ENCODE results near the gene SLK. TPM values are rescaled to one million over a fixed set of nuclear protein-coding genes. Genes with fewer than 3 reads are reported as not detected.

Gene SLK
- total and polyA plus RNA-seq, 2 donors (not counting 3 experiments of a cell fraction or from before 2014, with no cell fraction given), result 4.5 to 36.0 TPM

DNA sequence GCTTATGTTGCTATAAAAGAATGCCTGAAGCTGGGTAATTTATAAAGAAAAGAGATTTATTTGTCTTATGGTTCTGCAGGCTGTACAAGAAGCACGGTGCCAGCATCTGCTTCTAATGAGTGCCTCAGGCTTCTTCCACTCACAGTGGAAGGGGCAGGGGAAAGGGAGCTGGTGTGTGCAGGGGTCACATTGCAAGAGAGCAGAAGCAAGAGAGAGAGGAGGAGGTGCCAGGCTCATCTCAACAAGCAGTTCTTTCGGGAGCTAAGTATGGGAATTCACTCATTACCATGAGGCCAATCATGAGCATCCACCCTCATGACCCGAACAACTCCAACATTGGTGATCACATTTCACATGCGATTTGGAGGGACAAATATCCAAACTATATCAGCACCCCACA, 17.2 kb upstream of the SLK start:
- H3K9ac ChIP-seq (replicated peaks; ENCODE audit: extremely low read depth, insufficient read depth, low read length), result no peak overlapping the region
- no peak overlapping the region for H3K4me3 ChIP-seq (replicated peaks in 1 of 3; ENCODE audit: insufficient read depth in 1 of 3, low read depth in 1 of 3, low read length in 3 of 3)
- no peak overlapping the region for H2AFZ ChIP-seq (ENCODE audit: low read depth, low read length)
- no peak overlapping the region for H3K27ac ChIP-seq (ENCODE audit: insufficient read depth, low read depth, low read length)
- CTCF ChIA-PET, result interaction anchor here (0.8 to 1.4 kb wide), 2 partner anchors 10 to 41 kb away, joined by 3 read pairs; no protein-coding TSS in a partner anchor
- no peaks in the 10 kb centered on the region for H3K79me2 ChIP-seq (ENCODE audit: control insufficient read depth, insufficient read depth, low read length)
- no peaks in the 10 kb centered on the region for H3K9me1 ChIP-seq (replicated peaks; ENCODE audit: control insufficient read depth, extremely low read depth, insufficient read depth, low read length)
- H3K4me1 ChIP-seq (ENCODE audit: control insufficient read depth, extremely low read depth, insufficient read depth, low read length), result no peaks in the 10 kb centered on the region
- FAIRE-seq (no peak), DNase-seq (ENCODE audit: low read depth, low spot score) (no peak)
- POLR2A ChIA-PET, result no interaction called here
- no TSS peak for BruUV-seq (replicated peaks)
- dilution Hi-C loops (cut with MboI; ENCODE audit: extremely low pct_ligation_motif_present, low sequenced_read_pairs), result no loop called here
- no peaks in the 10 kb centered on the region for H3K36me3 ChIP-seq (ENCODE audit: control insufficient read depth in 2 of 2, extremely low read depth in 1 of 2, insufficient read depth in 2 of 2, low read length in 2 of 2)
- no peak for TF ChIP-seq MYC (IDR thresholded peaks at IDR 0.05; ENCODE audit: low read depth, low read length)
- TF ChIP-seq GATA2 (IDR thresholded peaks at IDR 0.05; ENCODE audit: insufficient read depth, insufficient read length, low read depth, low read length), result no peak
- no peak for TF ChIP-seq POLR2AphosphoS5 (IDR thresholded peaks at IDR 0.05; ENCODE audit: insufficient read depth, low read depth, low read length)
- no peak for TF ChIP-seq FOS (IDR thresholded peaks at IDR 0.05; ENCODE audit: borderline replicate concordance, insufficient read depth, low read length)
- TF ChIP-seq, protein P1, sequence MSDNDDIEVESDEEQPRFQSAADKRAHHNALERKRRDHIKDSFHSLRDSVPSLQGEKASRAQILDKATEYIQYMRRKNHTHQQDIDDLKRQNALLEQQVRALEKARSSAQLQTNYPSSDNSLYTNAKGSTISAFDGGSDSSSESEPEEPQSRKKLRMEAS (IDR thresholded peaks at IDR 0.05; ENCODE audit: insufficient read depth, insufficient read length), result no peak
- TF ChIP-seq EZH2 (IDR thresholded peaks at IDR 0.05; ENCODE audit: borderline replicate concordance, low read depth, low read length, severe bottlenecking), result no peak
- TF ChIP-seq POLR2A (IDR thresholded peaks at IDR 0.05; ENCODE audit: low read depth, low read length), result no peak
- no peak for TF ChIP-seq JUN (IDR thresholded peaks at IDR 0.05; ENCODE audit: borderline replicate concordance, insufficient read depth, insufficient read length, low read depth)
- TF ChIP-seq, protein P2, sequence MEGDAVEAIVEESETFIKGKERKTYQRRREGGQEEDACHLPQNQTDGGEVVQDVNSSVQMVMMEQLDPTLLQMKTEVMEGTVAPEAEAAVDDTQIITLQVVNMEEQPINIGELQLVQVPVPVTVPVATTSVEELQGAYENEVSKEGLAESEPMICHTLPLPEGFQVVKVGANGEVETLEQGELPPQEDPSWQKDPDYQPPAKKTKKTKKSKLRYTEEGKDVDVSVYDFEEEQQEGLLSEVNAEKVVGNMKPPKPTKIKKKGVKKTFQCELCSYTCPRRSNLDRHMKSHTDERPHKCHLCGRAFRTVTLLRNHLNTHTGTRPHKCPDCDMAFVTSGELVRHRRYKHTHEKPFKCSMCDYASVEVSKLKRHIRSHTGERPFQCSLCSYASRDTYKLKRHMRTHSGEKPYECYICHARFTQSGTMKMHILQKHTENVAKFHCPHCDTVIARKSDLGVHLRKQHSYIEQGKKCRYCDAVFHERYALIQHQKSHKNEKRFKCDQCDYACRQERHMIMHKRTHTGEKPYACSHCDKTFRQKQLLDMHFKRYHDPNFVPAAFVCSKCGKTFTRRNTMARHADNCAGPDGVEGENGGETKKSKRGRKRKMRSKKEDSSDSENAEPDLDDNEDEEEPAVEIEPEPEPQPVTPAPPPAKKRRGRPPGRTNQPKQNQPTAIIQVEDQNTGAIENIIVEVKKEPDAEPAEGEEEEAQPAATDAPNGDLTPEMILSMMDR (IDR thresholded peaks at IDR 0.05; ENCODE audit: extremely low read depth in 1 of 2, insufficient read depth in 1 of 2, low read depth in 1 of 2, low read length in 2 of 2), result no peak
- H3K4me2 ChIP-seq (ENCODE audit: insufficient read depth, low read length), result no peak overlapping the region
- H3K9me3 ChIP-seq (replicated peaks; ENCODE audit: control insufficient read depth, insufficient read depth, low read length), result no peaks in the 10 kb centered on the region
- H4K20me1 ChIP-seq (replicated peaks; ENCODE audit: control insufficient read depth, extremely low read depth, insufficient read depth, low read length), result no peaks in the 10 kb centered on the region
- intact Hi-C loops (cut with micrococcal nuclease), result no loop called here
- peaks cover 0 to 1% of the 10 kb centered on the region in 2 experiments for H3K27me3 ChIP-seq (ENCODE audit: control insufficient read depth in 2 of 2, insufficient read depth in 2 of 2, low read length in 2 of 2)

Measured in endothelial cell of umbilical vein (primary cell).